HuH-7.5 (cell line): Measurements from ENCODE around the gene ATXN7L1.
"Not testable (repeated sequence)": the region's sequence is repeated elsewhere in the genome, so short reads cannot be mapped to it uniquely, and the experiment has no call there.

ENCODE experiments used
- DNase-seq: peaks from one replicate; pipeline ENCODE4 v3.0.0; 2011; ENCODE audit warnings: low spot score

Gene ATXN7L1

GRCh38 chr7:105613611-105614330 lies 262.6 kb downstream of the ATXN7L1 start:
- DNase-seq, result no peak

GRCh38 chr7:105612806-105613205 lies 263.6 kb downstream of the ATXN7L1 start:
- no peak for DNase-seq

GRCh38 chr7:105611856-105612775 lies 264.3 kb downstream of the ATXN7L1 start:
- no peak for DNase-seq

- DNase-seq, result no peak
These were observed 266.1 kb downstream of the ATXN7L1 start for GRCh38 chr7:105610165-105610930.

- DNase-seq, result no peak
These were observed 273.8 kb downstream of the ATXN7L1 start for GRCh38 chr7:105602325-105603305.

- DNase-seq, result no peak
These were observed 275.5 kb downstream of the ATXN7L1 start for GRCh38 chr7:105600720-105601550.

- DNase-seq, result no peak
These were observed 276.8 kb downstream of the ATXN7L1 start for GRCh38 chr7:105599551-105599950.

GRCh38 chr7:105599080-105599479 lies 277.3 kb downstream of the ATXN7L1 start:
- not testable (repeated sequence) for DNase-seq

GRCh38 chr7:105596866-105597265 lies 279.5 kb downstream of the ATXN7L1 start:
- no peak for DNase-seq

- DNase-seq, result no peak
These were observed 282.4 kb downstream of the ATXN7L1 start for GRCh38 chr7:105594034-105594433.

- DNase-seq, result no peak
These were observed 284.9 kb downstream of the ATXN7L1 start for GRCh38 chr7:105591522-105591921.

- no peak for DNase-seq
These were observed 285.6 kb downstream of the ATXN7L1 start for GRCh38 chr7:105590793-105591192.

- DNase-seq, result peak; percentile 61
These were observed 286.9 kb downstream of the ATXN7L1 start for GRCh38 chr7:105589356-105590077.

- DNase-seq, result no peak
These were observed 288.3 kb downstream of the ATXN7L1 start for GRCh38 chr7:105587909-105588635.

GRCh38 chr7:105585850-105586500 lies 290.4 kb downstream of the ATXN7L1 start:
- DNase-seq, result no peak

- no peak for DNase-seq
These were observed 292.2 kb downstream of the ATXN7L1 start for GRCh38 chr7:105584165-105584564.

GRCh38 chr7:105583061-105583460 lies 293.3 kb downstream of the ATXN7L1 start:
- no peak for DNase-seq

- DNase-seq, result peak; percentile 90
These were observed 295.2 kb downstream of the ATXN7L1 start, which contains the start of gene EFCAB10 for GRCh38 chr7:105581066-105581811. EFCAB10 (minus strand) TSS chr7:105581493; CDS start chr7:105581463, 30 bp downstream.
